GM10847 (cell line): Measurements from ENCODE around the gene MEF2A.

Experiments
- POLR2A ChIP-seq: IDR thresholded peaks from 2 replicates; pipeline ENCODE4 v1.6.1; 2011; ENCODE audit not compliant: insufficient read length; ENCODE audit errors: extremely low read depth

MEF2A gene

GRCh38 chr15:99732751-99733267, 167.0 kb downstream of the MEF2A start:
- no peak for TF ChIP-seq POLR2A

GRCh38 chr15:99733268-99734039, 167.7 kb downstream of the MEF2A start, which contains the start of gene LYSMD4:
TSS of gene LYSMD4 (minus strand) at chr15:99733437. CDS start at chr15:99731999, 1,438 bp downstream.
- peak; percentile 13 for TF ChIP-seq POLR2A

GRCh38 chr15:99734575-99734974, 168.8 kb downstream of the MEF2A start:
- no peak for TF ChIP-seq POLR2A

GRCh38 chr15:99735868-99736267, 170.1 kb downstream of the MEF2A start:
- no peak for TF ChIP-seq POLR2A

- TF ChIP-seq POLR2A: no peak
These were observed 170.9 kb downstream of the MEF2A start for GRCh38 chr15:99736702-99737101.

- no peak for TF ChIP-seq POLR2A
These were observed 172.4 kb downstream of the MEF2A start for GRCh38 chr15:99738021-99738847.

- TF ChIP-seq POLR2A: no peak
These were observed 176.1 kb downstream of the MEF2A start for GRCh38 chr15:99741835-99742234.

- no peak for TF ChIP-seq POLR2A
These were observed 178.4 kb downstream of the MEF2A start for GRCh38 chr15:99744142-99744541.

GRCh38 chr15:99745370-99746086, 179.7 kb downstream of the MEF2A start:
- no peak for TF ChIP-seq POLR2A

GRCh38 chr15:99749386-99749785, 183.6 kb downstream of the MEF2A start:
- TF ChIP-seq POLR2A: no peak

GRCh38 chr15:99752556-99752955, 186.8 kb downstream of the MEF2A start:
- TF ChIP-seq POLR2A: no peak

- TF ChIP-seq POLR2A: no peak
These were observed 187.3 kb downstream of the MEF2A start for GRCh38 chr15:99753066-99753465.

- no peak for TF ChIP-seq POLR2A
These were observed 190.1 kb downstream of the MEF2A start for GRCh38 chr15:99755692-99756409.

- no peak for TF ChIP-seq POLR2A
These were observed 196.5 kb downstream of the MEF2A start for GRCh38 chr15:99762288-99762687.

GRCh38 chr15:99763827-99764226, 198.0 kb downstream of the MEF2A start:
- TF ChIP-seq POLR2A: no peak

GRCh38 chr15:99764522-99764921, 198.7 kb downstream of the MEF2A start:
- no peak for TF ChIP-seq POLR2A
